Fibroblast of the conjunctiva (primary cell): Measurements from ENCODE around the gene OR11H1.
"Not testable (repeated sequence)": the region's sequence is repeated elsewhere in the genome, so short reads cannot be mapped to it uniquely, and the experiment has no call there.

Source experiments
- DNase-seq: peaks from one replicate; pipeline ENCODE4 v3.0.0-alpha.2; 2010; ENCODE audit warnings: low read depth

Gene OR11H1, protein sequence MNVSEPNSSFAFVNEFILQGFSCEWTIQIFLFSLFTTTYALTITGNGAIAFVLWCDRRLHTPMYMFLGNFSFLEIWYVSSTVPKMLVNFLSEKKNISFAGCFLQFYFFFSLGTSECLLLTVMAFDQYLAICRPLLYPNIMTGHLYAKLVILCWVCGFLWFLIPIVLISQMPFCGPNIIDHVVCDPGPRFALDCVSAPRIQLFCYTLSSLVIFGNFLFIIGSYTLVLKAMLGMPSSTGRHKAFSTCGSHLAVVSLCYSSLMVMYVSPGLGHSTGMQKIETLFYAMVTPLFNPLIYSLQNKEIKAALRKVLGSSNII

DNA sequence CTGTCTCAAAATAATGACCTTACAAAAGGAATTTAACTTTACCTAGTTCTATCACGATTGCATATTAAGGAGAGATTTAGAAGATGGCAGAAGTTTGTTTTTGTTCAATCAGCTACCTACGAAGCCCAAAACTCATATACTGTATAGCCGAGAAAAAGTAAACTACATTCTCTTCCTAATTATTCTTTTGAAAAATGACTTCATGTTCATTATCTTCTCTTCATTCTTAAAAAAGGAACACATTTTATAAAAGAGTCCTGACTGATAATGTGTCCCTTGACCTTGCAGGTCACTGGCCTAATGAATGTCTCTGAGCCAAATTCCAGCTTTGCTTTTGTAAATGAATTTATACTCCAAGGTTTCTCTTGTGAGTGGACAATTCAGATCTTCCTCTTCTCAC, at the start of gene OR11H1:
Gene OR11H1, plus strand, starts transcription at position 301 of the 400 bp plus-strand sequence. Its CDS starts 0 bp downstream, at position 301.
- DNase-seq = not testable (repeated sequence)

DNA sequence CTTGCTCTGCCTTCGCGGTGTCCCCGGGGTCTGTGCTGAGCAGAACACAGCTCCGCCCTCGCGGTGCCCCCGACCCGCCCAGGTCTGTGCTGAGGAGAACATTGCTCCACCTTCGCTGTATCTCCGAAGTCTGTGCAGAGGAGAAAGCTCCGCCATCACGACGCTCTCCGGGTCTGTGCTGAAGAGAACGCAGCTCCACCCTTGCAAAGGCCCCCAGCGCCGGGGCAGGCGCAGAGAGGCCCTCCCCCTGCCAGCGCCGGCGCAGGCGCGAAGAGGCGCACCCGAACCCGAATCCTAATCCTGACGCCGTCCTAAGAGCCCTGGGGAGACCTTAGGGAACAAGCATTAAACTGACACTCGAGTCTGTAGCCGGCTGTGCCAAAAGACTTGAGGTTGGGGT, 18.0 kb upstream of the OR11H1 start:
- DNase-seq = not testable (repeated sequence)

DNA sequence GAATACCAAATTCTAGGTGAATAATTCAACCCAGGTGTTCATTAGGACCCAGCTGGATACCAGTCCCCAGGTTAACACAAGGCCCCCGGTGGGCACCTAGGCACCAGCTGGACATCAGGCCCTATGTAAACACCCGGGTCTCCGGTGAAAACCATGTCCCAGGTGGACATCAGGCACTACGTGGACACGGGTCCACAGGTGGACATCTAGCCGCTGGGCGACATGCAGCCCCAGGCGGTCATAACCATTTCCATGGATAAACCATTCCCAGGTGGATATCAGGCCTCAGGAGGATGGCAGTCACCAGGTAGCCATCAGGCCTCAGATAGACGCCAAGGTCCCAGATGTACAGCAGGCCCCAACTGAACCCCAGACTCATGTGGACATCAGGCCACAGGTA, 12.1 kb upstream of the OR11H1 start:
- DNase-seq = not testable (repeated sequence)

DNA sequence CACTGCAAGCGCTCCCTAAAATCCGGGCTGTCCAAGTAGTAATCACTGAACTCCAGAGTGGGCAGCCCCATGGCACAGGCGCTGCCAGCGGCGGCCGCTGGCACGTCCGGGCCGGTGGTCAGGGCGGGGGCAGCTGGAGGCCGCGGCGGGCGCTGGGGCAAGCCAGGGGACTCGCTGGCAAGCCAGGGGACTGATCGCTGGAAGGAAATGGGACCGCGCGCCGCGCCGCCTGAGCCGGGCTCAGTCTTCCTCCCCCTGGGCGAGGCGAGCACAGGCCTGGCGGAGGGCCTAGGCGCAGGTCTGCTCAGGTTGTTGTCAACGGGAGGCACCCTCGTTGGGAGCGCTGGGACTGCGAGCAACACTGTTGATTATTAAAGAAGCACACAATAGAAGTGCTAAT, 25.8 kb downstream of the OR11H1 start:
- not testable (repeated sequence) for DNase-seq

DNA sequence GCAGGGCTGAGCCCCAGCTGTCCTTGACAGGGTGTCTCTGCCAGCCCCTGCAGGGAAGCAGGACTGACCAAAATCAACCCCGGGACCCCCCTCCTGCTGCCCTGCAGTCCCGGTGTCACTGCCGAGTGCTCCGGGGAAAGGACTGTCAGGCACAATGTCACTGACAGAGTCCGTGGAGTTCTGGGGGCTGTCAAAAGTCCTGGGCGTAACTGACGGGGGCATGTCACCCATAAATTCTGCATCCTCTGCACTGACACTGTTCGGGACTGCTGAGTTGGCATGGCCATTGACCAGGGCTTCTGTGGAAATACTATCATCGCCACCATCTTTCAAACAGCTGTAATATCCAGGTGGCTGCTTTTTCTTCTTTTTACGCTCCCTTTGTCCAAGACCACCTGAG, 35.5 kb downstream of the OR11H1 start:
- DNase-seq = not testable (repeated sequence)

DNA sequence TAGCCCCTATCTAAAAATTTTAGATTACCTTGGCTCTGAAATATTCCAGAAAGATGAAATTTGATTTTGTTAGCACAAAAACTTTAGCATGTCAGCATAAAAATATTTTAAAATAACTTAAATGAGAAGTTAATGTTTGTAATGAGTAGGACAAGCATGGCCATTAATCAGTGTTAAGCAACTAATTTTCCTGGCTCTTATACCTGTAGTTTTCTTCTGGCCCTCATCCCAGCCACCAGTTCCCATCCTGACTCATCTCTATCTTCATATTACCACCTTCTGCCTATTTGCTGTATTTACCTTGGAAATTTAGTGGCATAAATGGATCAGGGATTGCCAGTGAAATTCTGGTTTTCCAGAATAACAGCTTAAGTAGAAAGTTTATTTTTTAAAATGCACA, 37.1 kb downstream of the OR11H1 start:
- not testable (repeated sequence) for DNase-seq
